ENCODE results near the gene TEDDM1.

Gene TEDDM1

DNA sequence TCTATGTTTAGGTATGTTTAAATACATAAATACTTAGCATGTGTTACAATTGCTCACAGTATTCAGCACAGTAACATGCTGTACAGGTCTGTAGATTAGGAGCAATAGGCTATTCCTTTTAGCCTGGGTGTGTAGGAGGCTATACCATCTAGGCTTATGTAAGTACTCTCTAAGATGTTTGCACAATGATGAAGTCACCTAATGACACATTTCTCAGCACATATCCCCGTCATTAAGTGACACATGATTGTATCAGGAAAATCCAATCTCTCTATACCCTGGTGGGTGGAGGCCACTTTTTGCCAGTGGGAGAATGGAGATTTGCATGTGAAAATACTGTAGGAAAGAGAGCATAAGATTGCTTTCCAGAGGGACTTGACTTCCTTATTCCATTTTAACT lies 5.5 kb upstream of the TEDDM1 start:
- DNase-seq, result no peak

DNA sequence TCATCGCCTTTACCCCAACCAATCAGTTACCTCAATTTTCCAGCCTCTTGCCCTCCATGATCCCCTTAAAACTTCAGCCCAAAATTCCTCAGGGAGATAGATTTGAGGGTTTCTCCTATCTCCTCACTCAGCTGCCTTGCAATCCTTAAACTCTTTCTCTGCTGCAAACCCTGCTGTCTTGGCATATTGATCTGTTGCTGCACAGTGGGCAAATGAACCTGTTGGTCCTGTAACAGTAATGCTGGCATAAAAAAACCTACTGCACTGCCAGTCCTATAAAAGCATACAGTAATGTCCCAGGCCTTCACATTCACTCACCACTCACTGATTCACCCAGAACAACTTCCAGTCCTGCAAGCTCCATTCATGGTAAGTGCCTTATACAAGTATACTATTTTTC lies 5.1 kb upstream of the TEDDM1 start:
- no peak for DNase-seq

DNA sequence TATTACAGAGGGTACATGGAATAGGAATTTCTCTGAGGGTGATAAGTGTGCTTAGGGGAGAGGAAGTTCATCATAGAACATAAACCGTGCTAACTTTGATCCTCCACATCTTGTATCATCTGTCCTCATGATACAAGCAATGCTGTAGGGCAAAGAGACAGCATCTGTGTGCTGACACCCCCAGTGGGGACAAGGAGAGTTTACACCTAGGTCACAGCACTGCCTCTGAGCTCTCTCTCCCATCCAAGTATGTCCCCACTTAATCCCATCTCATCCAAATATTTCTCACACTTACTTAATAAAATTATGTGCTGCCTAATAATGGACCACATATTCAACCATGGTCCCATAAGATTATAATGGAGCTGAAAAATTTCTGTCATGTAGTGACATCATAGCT lies 4.3 kb upstream of the TEDDM1 start:
- DNase-seq, result no peak

DNA sequence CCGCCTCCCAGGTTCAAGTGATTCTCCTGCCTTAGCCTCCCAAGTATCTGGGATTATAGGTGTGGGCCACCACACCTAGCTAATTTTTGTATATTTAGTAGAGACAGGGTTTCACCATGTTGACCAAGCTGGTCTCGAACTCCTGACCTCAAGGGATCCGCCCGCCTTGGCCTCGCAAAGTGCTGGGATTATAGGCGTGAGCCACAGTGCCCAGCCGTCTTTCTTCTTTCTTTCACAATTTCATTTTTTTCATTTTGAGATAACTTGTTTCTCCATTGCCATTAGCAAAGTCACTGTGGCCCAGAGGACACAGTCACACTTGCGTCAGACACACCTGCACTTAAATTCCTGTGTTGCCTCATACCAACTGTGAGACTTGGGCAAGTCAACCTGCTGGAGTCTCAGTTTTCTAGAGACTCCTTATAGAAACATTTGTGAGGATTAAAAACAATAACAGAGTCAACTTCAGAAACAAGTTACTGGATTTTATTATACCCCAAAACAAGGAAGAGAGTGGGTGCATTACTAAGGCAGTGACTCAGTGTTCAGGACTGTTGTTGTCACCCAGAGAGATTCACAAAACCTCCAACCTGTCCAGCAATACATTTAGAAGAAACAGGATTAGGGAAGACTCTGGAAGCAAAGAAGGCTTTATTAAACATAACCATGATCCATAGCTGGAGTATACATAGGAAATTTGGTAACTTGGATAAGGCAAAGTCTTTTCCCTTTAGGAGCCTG lies 2.6 kb downstream of the TEDDM1 start:
- no peak for DNase-seq

DNA sequence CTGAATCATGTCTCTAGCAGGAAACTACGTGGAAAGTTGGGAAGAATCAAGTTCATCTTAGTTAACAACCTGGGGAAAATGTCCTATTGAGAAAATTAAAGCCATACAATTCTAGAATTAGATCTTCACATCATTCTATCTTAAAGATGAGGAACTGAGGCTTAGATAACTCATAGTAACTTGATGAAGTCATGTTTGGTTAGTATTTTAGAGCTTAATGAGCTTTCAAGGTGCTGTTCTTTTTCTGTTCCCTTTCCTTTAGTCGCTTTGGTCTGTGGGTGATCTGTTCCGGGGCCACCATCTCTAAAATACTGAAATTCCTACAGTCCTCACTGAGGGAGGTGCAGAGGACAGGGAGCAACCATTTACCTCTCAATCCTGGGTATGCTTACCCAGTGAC lies 4.6 kb downstream of the TEDDM1 start:
- no peak for DNase-seq

DNA sequence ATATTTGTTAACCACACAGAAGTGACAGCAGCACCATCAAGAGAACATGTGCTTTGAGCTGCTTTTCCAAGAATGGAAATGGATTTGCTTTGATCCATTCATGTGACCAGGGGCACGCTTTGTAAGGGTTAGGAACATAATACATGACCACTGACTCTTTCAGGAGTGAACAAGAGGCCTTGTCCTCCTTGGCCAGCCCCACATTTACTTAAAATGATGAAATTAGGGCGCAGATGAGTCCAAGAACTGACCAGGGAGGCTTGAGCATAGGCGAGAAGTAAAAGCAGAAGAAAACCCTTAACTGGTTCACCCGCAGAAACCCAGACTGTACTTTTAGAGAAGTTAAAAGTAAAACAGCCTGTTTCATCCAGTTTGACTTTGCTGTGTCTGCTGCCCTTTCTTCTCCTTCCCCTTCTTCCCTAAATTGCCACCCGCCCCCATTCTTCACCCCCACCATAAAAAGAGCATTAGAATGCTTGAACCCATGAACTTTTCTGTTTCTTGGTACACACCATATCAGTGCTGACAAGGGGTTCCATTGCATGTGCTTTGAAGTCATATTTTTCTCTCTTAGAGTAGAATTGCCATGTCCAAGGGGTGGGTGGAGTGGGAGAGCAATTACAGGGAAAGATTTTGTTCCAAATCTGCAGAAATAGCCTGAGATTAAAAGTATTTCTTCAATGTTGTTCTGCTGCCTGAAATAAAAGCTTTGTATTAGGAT lies 6.3 kb downstream of the TEDDM1 start:
- no peak for DNase-seq

DNA sequence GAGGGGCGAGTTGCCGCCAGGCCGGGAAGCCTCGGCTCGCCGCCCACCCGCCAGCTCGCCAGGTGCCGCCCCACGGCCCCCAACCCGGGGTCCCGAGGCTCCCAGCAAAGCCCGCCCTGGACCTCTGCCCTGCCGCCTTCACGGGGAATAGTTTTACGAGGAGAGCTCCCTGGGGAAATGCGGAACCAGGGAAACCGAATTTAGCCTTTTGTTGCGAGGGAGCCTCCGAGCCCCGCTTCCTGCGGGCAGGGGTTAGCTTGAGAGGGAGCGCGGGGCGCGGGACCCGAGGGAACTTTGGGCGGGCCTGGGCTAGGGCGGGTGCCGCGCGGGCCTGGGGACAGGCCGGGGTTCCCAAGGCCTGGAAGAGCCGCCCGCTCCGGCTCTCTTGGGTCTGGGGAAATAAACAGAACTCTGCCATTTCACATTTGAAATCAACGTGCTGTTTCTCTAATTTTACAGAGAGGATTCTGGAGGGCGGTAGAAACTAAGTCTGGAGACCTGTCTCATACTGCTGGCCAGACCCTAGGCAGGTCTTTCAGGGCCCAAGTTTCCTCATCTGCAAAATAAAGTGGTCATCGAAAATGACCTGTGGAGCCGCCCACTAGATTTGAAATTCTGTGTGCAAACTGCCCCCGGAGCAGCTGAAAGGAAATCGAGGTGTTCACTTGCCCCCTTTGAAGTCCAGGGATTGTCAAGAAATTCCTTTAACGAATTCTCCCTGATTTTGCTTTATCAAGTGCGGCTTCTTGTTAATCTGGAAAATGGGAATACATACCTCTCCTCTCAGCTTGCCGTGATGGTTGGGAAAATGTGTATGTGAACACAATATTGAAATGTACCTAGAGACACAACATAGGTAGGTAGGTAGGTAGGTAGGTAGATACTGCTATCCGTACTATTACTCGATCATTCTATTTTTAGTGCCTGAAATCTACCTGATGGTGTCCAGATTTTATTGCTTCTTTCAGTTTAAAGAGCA lies 8.1 kb downstream of the TEDDM1 start:
- DNase-seq, result no peak

DNA sequence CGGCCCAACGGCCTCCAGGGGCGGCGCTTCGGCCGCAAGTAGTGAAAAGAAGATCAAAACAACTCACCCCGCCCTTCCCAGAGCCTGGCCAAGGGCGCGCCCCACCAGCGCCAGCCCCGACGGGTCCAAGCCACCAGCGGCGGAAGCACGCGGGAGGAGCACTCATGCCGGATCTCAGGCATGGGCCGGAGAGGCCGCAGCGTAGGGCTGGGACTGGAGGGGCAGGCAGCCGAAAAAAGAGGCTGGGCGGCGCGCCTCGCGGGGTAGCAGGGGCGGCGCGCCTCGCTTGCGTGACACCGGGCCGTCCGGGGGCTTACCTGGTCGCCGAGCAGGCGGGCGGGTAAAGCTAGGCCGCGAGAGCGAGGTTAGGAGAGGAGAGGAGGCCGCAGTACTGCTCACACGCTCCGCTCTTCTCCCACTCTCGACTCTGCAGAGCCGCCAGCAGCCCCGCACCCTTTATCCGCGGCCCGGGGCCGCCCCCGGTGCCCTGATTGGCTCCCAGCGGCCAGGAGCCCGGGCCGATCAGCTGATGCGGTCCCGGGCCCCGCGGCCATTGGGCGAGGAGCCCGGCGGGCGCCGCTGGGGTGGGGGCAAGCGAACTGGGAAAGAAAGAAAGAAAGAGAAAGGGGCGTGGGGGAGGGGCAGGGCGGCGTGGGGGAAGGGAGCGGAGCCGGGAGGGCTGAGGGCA lies 9.0 kb downstream of the TEDDM1 start, which contains the start of gene GLUL:
Gene GLUL, minus strand, starts transcription at position 429 of the 688 bp plus-strand sequence. CDS start 3,053 bp downstream, outside the sequence.
- DNase-seq, result peak in 1 of 2 experiments; percentile 15

DNA sequence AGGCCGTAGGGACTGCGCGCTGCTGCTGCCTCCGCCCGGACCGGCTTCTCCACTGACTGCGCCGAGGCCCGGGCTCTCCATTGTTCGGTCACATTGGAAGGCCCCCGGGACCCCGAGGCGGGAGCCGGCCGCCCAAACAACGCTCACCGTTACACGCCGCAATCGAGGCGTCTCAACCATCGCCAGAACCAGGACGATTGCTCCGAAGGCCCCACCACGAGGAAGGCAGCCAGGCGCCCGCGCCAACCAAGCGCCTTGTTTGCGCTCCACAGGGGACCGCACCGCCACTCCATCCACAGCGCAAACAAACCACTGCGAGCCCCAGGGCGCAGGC lies 9.5 kb downstream of the TEDDM1 start:
- DNase-seq, result no peak

DNA sequence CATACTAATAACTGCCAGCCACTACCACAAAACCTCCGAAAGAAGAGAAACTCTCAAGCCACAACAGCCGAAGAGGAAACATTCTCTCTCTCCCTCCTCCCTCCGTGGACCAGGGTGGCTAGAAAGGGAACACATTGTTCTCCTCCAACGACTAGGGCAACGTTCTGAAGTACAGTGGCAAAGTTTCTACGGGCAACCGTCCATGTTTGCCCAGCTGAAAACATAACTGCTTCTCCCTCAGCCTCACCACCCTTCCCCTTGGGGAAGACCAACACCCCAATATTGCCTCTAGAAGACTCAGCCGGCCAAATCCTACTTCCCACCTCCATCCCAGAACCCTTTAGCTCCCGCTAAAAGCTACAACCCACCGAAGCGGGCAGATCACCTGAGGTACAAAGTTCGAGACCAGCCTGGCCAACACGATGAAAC lies 10.8 kb downstream of the TEDDM1 start:
- no peak for DNase-seq

DNA sequence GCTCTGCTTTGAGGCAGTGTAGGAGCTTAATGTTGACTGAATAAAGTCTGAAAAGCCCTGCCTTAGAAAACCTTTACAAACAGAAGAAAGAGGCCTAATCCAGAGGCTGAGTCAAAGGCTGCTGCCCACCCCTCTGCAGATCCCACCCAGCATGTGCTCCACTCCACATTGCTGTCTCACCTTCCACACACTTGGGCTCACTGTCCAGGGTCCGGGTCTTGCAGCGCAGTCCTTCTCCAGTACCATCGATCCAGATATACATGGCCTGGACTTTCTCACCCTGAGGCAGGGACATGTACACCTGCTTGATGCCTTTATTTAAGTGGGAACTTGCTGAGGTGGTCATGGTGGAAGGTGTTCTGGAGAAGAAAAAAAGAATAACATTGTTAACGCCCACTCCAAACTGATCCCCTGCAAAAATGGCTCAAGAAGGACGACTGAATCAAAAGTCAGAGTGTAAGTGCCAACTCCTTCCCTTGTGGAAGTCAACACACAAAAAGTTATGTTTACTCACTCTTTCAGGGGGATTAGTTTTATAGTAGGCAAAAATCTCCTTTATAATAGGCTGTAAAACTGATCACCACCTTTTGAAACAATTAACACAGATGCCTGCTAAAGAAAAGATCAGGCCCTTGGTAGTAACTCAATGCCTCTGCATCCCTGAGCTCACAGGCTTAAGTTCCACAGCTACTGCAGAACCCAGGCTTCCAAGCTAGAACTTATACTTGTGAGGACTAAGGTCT lies 11.9 kb downstream of the TEDDM1 start:
- DNase-seq, result no peak

DNA sequence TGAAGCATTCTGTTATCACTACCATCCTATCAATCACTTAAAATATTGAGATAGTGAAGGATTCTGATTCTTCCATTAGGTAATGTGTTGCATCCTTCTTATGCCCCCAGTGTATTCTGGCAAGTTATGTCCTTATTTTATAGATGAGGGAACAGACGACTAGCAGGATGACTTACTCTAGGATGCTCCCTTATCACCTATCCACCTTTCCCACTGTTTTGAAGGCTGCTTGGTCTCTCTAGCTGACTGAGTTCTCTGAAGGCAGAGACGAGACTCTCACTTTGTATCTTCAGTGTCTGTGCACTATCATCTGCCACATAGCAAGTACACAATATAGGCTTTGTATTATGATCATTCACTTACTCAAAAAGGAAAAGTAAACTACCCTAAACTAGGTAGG lies 12.9 kb downstream of the TEDDM1 start:
- no peak for DNase-seq

DNA sequence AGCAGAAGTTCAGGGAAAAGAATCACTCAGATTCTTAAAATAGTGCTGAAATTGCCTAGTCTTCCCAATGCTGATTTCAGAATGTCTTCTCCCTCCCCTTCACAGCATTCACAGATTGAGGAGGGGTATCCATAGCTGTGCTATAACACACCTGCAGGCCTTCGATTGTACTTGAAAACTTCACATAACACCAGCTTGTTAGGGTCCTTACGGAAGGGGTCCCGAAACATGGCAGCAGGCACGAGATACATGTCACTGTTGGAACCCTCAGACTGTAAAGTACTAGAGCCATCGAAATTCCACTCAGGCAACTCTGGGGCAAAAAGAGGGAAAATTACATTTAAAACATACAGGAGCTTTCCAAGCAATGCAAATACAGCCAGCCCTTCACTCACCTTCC lies 13.5 kb downstream of the TEDDM1 start:
- no peak for DNase-seq

DNA sequence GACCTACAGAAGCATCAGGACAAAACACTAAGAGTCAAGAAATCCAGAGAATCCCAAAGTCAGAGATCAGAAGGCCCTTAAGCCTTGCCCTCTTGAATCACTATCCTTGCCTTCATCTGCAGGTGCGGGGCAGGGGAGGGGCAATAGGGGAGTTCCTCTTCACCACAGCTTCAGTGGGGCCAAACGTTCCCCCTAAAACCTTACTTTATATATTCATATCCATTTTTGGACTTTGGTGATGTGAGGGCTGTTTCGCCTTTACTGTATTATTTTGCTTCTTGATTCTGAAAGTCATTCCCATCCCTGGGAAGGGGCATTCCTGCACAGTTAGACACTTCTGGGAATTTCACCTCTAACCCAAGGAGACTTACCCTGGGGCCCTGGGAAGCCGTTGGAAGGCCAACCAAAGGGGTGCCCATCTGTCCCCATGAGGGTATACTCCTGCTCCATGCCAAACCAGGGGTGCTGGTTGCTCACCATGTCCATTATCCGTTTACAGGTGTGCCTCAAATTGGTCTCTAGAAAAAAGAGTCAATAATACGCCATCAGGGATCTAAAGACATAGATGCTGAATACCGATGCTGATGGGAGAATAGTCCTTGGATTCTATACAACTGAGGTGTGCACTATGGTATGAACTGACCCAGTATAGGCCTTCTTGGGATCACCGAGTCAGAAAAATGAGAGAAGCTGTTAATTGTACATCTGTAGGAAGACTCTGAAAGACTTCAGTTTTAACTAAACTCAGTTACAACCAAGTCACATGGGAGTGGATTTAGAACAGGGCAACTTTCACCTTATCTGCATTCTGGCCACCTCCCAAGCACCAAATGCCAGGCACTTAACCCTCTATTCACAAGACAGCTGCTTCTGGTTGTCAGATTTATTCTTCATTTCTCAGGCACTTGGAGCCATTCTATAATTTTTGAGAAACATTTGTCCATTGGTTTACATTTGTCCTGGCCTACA lies 14.3 kb downstream of the TEDDM1 start:
- DNase-seq, result no peak

DNA sequence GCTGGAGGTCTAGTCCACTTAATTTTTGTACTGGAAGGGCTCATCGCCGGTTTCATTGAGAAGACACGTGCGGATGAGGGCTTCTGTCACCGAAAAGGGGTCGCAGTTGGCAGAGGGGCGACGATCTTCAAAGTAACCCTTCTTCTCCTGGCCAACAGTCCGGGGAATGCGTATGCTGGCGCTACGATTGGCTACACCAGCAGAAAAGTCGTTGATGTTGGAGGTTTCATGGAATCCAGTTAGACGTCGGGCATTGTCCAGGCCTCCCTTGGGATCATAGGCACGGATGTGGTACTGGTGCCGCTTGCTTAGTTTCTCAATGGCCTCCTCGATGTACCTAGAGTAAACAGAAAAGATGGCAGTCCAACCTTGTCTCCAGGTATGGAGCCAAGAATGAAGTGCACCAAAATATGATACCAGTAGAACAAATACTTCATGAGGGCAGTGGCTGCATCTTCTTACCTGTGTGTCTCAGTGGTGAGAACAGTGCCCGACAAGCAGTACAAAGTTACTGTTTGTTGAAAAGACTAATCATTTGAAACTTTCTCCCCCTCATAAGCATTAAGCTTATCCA lies 16.0 kb downstream of the TEDDM1 start:
- no peak for DNase-seq

DNA sequence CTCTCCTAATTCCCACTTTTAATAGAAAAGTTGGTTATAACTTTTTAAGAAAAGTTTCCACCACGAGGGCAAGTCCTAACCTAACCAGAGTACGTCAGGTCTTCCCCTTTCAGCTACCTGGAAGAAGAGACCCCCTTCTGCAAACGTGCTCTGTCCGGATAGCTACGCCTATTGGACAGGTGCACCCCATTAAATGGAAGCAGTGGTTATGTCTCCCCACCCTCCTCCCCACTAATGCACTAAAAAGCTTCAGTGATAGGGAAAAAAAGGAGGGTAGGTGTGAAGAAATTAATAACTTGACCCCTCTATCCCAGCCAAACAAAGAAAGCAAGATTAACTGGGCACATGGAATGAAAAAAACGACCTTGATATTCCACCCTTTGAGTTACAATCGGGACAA lies 16.5 kb downstream of the TEDDM1 start:
- no peak for DNase-seq

DNA sequence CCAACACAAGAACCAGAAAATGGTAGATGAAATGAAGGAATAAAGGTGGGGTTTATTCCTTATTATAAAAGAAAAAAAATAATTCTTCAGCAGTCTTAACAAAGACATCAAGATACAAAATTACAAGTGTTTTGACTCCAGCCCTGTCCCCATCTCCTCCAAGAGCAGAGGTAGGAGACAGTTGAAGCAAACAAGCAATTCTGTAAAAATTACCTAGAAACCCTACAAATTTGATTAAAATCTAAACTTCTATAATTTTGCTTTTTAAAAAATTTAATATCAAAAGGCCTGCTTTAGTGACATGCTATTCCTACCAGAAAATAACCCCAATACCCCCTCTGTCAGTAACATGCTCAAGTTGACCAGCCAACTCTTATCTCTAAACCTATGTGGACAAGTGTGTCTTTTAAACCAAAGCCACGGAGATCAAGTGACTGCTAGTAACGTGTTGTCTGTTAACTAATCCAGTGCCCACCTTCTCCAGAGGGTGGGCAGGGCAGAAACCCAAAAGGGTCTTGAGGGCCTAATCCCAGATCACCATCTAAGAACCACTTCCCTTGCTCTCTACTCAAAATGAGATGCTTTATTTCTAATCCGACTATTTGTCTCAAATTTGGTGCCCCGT lies 17.3 kb downstream of the TEDDM1 start:
- no peak for DNase-seq

DNA sequence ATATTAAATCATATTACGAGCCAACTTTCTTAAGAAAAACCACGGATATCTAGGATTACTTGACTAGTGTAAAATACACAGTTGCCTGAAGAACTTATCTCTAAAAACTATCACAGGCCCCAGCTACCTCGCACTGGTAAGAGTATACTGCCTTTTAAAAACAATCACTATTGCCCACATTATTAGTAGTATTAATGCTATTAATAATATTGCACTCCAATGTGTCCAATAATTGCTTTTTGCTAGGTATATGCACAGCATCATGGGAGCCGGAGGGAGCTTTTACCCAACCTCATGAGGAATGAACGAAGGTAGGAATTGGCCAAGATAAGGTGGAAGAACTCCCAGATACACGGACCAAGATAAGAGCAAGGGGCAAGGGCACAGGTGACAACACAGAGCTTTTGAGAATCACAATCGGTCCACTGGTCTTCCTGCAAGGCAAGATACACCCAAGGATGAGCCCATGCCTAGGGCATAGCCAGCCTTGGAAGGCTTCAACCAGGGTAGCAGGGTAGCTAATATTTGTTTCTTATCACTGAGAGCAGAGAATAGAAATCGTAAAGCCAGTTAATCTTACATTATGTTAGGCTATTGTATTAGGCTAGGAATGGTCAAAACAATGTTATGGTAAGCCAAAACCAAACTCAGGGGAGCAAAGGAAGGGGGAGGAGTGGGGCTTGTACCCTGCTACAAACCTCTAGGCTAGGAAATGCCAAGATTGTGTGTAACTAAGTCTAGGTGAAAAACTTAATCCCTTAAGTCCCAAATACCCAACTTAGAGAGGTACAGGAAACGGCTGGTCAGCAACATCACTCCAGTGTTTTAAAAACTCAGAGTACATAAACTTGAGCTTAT lies 18.3 kb downstream of the TEDDM1 start:
- no peak for DNase-seq

DNA sequence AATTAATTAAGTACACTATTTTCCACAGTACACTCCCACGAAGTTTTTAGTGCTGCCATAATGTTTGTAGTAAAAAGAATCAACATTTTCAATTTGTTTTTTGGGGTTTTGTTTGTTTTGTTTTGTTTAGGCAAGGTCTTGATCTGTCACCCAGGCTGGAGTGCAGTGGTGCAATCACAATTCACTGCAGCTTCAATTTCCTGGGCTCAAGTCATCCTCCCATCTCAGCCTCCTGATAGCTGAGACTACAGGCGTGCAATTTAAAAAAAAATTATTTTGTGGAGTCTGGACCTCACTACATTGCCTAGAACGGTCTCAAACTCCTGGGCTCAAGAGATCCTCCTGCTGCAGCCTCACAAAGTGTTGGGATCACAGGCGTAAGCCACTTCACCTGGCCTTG lies 20.3 kb downstream of the TEDDM1 start:
- DNase-seq, result no peak

Measured in cerebellar nuclear complex (tissue), 1 donor.